ENCODE data around the gene TNFRSF18. TPM values are rescaled to one million over a fixed set of nuclear protein-coding genes. Genes with fewer than 3 reads are reported as not detected.

TNFRSF18 gene
- total RNA-seq, 4 donors from 2014 or later, result 0.44 to 2.8 (median 1.7) TPM; not detected in 1

GRCh38 chr1:1219341-1219740 lies 12.9 kb upstream of the TNFRSF18 start:
- DNase-seq (ENCODE audit: low spot score) (no peak), ATAC-seq (ENCODE audit: low FRiP score) (no peak)
- TF ChIP-seq CTCF (IDR thresholded peaks at IDR 0.05), result no peak

DNA sequence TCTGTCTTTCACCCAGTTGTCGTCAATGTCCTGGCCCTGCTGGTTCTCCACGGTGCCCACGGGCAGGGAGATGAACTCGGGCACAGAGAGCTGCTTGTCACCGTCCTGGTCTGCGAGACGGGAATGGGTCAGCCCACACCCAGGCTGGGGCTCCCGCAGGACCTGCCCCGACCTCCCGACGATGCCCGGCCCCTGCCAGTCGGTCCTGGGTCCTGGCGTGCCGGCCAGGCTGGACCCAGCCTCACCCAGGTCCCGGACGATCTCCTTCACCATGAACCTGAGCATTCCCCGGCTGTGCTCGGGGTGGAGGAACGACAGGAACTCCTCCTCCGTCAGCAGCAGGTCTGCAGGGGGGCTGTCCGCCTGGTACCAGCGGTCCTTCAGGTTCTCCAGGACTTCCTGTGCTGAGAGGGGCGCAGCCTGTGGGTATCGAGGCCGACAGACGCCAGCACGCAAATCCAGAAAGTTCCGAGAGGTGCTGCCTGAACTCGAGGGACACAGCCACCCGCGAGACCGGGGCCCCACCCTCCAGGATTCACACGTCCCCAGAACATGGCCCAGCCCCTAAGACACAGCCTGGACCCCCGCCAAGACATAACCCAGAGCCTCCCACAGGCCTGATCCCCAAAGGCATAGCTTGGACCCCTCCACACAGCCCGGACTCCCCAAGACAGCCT lies 12.3 kb upstream of the TNFRSF18 start:
- no peak for ATAC-seq (ENCODE audit: low FRiP score)
- no peak for TF ChIP-seq CTCF (IDR thresholded peaks at IDR 0.05)
- no peak for DNase-seq (ENCODE audit: low spot score)

- no peak for TF ChIP-seq CTCF (IDR thresholded peaks at IDR 0.05)
- ATAC-seq (ENCODE audit: low FRiP score), result no peak
- no peak for DNase-seq (ENCODE audit: low spot score)
These were observed 11.5 kb upstream of the TNFRSF18 start for GRCh38 chr1:1217621-1218523.

- no peak for TF ChIP-seq CTCF (IDR thresholded peaks at IDR 0.05)
- no peak for ATAC-seq (ENCODE audit: low FRiP score)
- no peak for DNase-seq (ENCODE audit: low spot score)
These were observed 10.6 kb upstream of the TNFRSF18 start for GRCh38 chr1:1216770-1217620.

DNA sequence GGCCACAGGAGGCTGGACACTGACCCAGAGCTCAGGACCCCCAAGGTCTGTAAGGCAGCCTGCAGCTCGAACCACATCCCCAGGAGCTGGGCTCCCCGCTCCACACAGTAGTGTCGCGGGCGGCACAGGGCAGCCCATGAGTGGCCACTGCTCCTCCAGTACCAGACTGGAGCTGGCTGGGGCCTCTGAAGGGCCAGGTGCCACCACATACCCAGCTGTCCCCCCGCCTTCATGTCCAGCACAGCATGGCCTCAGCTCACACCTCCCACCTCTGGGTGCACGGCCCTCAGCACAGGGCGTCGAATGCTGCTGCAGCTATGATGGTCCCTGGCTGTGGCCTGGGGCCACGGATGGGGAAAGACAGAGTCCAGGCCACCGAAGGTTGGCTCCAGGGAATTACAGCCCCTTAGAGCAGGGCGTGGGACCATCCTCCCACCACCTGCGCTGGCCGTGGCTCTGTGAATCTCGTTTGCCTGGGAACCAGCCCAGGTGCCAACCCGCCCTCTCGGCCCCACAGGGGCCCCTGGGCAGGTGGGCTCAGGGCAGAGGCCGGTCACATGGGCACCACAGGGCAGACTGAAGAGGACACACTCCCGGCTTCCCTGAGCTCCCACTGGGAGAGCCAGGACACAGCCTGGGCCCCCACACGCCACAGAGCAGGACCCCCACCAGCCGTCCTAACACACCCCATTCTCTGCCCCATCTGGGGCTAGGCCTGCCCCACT lies 9.7 kb upstream of the TNFRSF18 start:
- ATAC-seq (ENCODE audit: low FRiP score) (no peak), DNase-seq (ENCODE audit: low spot score) (no peak)
- TF ChIP-seq CTCF (IDR thresholded peaks at IDR 0.05), result no peak

GRCh38 chr1:1215080-1215676 lies 8.8 kb upstream of the TNFRSF18 start:
- no peak for DNase-seq (ENCODE audit: low spot score)
- TF ChIP-seq CTCF (IDR thresholded peaks at IDR 0.05), result no peak
- no peak for ATAC-seq (ENCODE audit: low FRiP score)

Measured in omental fat pad (tissue), 4 donors.